WTC11 (cell line): ENCODE measurements around the gene SEMA5B. TPM values are rescaled to one million over a fixed set of nuclear protein-coding genes. Genes with fewer than 3 reads are reported as not detected.

Experiments used
- ATAC-seq: fragments of 200-7000 bp; cut with Tn5 transposase; 2 replicates; pipeline ENCODE4 v1.10.0; 2021; ENCODE audit warnings: mild to moderate bottlenecking, moderate library complexity
- CTCF ChIA-PET: fragments of 300-600 bp; sonication (Branson Sonifier 250); formaldehyde crosslinking; loops from one replicate; lab custom pipeline; 2021; ENCODE audit warnings: antibody characterized with exemption; lab: Charles Lee
- POLR2A ChIA-PET: fragments of 350-600 bp; sonication (Branson Sonifier 250); formaldehyde crosslinking; loops from one replicate; lab custom pipeline; 2021; ENCODE audit warnings: antibody characterized with exemption; lab: Charles Lee
- DNase-seq: peaks from one replicate; pipeline ENCODE4 v3.0.0; 2021; ENCODE audit warnings: low spot score
- H3K27ac Mint-ChIP-seq: 2 replicates; pipeline ENCODE4 v1.8.0; 2021; ENCODE audit warnings: mixed read lengths
- H3K27me3 Mint-ChIP-seq: 2 replicates; pipeline ENCODE4 v1.8.0; 2021; ENCODE audit warnings: low read depth, mild to moderate bottlenecking, moderate library complexity, mixed read lengths
- H3K36me3 Mint-ChIP-seq: 2 replicates; pipeline ENCODE4 v1.8.0; 2021; ENCODE audit warnings: mixed read lengths
- H3K4me1 Mint-ChIP-seq: 2 replicates; pipeline ENCODE4 v1.8.0; 2022; ENCODE audit warnings: mixed read lengths
- H3K4me3 Mint-ChIP-seq: 2 replicates; pipeline ENCODE4 v1.8.0; 2021; ENCODE audit warnings: mild to moderate bottlenecking, moderate library complexity, mixed read lengths
- H3K9me3 Mint-ChIP-seq: 2 replicates; pipeline ENCODE4 v1.8.0; 2021; ENCODE audit warnings: mixed read lengths
- AFF4 ChIP-seq: sonication (generic); formaldehyde crosslinking; IDR thresholded peaks from 2 replicates; pipeline ENCODE4 v1.8.1; 2023; ENCODE audit warnings: mild to moderate bottlenecking, missing genetic modification reagents, borderline replicate concordance
- ATF6 ChIP-seq: sonication (generic); formaldehyde crosslinking; IDR thresholded peaks from 2 replicates; pipeline ENCODE4 v1.8.1; 2023; ENCODE audit warnings: mild to moderate bottlenecking, missing genetic modification reagents
- CBFB ChIP-seq: sonication (generic); formaldehyde crosslinking; IDR thresholded peaks from 2 replicates; pipeline ENCODE4 v1.8.1; 2022; ENCODE audit warnings: mild to moderate bottlenecking, low read depth, missing genetic modification reagents
- CTCF ChIP-seq: fragments of 200-600 bp; IDR thresholded peaks from 2 replicates; pipeline ENCODE4 v1.8.0; 2022; ENCODE audit warnings: antibody characterized with exemption
- ESRRA ChIP-seq: sonication (generic); formaldehyde crosslinking; IDR thresholded peaks from 2 replicates; pipeline ENCODE4 v1.8.1; 2022; ENCODE audit warnings: mild to moderate bottlenecking, missing genetic modification reagents, borderline replicate concordance
- ETV6 ChIP-seq: sonication (generic); formaldehyde crosslinking; IDR thresholded peaks from 2 replicates; pipeline ENCODE4 v1.8.1; 2022; ENCODE audit warnings: mild to moderate bottlenecking, missing genetic modification reagents
- IRF2 ChIP-seq: sonication (generic); formaldehyde crosslinking; IDR thresholded peaks from 2 replicates; pipeline ENCODE4 v1.8.0; 2022; ENCODE audit warnings: low read depth, missing genetic modification reagents, borderline replicate concordance
- JAZF1 ChIP-seq: fragments of 250-450 bp; sonication (Bioruptor Pico); IDR thresholded peaks from 2 replicates; pipeline ENCODE4 v1.9.0; 2021; ENCODE audit warnings: moderate library complexity, mild to moderate bottlenecking, inconsistent platforms
- NFE2L1 ChIP-seq: sonication (generic); formaldehyde crosslinking; IDR thresholded peaks from 2 replicates; pipeline ENCODE4 v1.8.1; 2023; ENCODE audit warnings: missing genetic modification reagents
- PRRX2 ChIP-seq: fragments of 250-450 bp; sonication (Bioruptor Pico); IDR thresholded peaks from 2 replicates; pipeline ENCODE4 v1.8.0; 2021; ENCODE audit warnings: mild to moderate bottlenecking
- RELA ChIP-seq: sonication (generic); formaldehyde crosslinking; IDR thresholded peaks from 2 replicates; pipeline ENCODE4 v1.8.1; 2022; ENCODE audit warnings: missing genetic modification reagents, mild to moderate bottlenecking, borderline replicate concordance
- SMAD3 ChIP-seq: sonication (generic); formaldehyde crosslinking; IDR thresholded peaks from 2 replicates; pipeline ENCODE4 v1.8.0; 2022; ENCODE audit warnings: missing genetic modification reagents, mild to moderate bottlenecking, borderline replicate concordance
- SP1 ChIP-seq: sonication (generic); formaldehyde crosslinking; conservative IDR thresholded peaks from 2 replicates; pipeline ENCODE4 v1.8.1; 2022; ENCODE audit warnings: missing genetic modification reagents
- STAT6 ChIP-seq: sonication (generic); formaldehyde crosslinking; conservative IDR thresholded peaks from 2 replicates; pipeline ENCODE4 v1.8.1; 2023; ENCODE audit warnings: mild to moderate bottlenecking, low read depth, missing genetic modification reagents, moderate library complexity
- ZBTB43 ChIP-seq: sonication (generic); formaldehyde crosslinking; IDR thresholded peaks from 2 replicates; pipeline ENCODE4 v1.8.1; 2023; ENCODE audit warnings: mild to moderate bottlenecking, missing genetic modification reagents
- ZNF512 ChIP-seq: sonication (generic); formaldehyde crosslinking; IDR thresholded peaks from 2 replicates; pipeline ENCODE4 v1.8.1; 2022; ENCODE audit warnings: missing genetic modification reagents, borderline replicate concordance
- total RNA-seq: library from RNA; stranded (reverse); gene quantifications from 3 replicates; pipeline ENCODE4 v1.2.3, GENCODE V29; 2021
- TF ChIP-seq, protein P1 (sequence below): fragments of 250-450 bp; sonication (Bioruptor Pico); IDR thresholded peaks from 2 replicates; pipeline ENCODE4 v2.1.2; 2022; ENCODE audit warnings: mild to moderate bottlenecking, moderate library complexity
- TF ChIP-seq, protein P2 (sequence below): sonication (generic); formaldehyde crosslinking; IDR thresholded peaks from 2 replicates; pipeline ENCODE4 v1.8.0; 2022; ENCODE audit warnings: mild to moderate bottlenecking, missing genetic modification reagents

Gene SEMA5B
- total RNA-seq, 1 experiment from 2014 or later, result 20.7 TPM

DNA sequence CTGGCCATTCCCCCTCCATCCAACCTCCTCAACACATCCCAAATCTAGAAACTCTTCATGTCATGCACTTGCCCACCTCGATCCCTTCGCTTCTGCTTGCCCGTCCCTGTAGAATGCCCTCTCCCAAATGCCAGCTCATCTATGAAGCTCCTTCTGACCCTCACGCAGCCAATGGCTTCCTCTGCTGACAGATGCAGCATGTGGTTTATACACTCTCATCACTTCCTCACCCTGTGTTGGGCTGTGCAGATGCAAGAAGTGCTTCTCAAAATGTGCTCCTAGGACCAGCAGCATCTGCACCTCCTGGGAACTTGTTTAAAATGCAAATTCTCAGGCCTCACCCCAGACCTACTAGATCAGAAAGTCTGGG, 51.7 kb downstream of the SEMA5B start (continued):
- TF ChIP-seq ZNF512 (no peak), CBFB (CRISPR knock-in tag) (no peak), SP1 (no peak), PRRX2 (no peak)

DNA sequence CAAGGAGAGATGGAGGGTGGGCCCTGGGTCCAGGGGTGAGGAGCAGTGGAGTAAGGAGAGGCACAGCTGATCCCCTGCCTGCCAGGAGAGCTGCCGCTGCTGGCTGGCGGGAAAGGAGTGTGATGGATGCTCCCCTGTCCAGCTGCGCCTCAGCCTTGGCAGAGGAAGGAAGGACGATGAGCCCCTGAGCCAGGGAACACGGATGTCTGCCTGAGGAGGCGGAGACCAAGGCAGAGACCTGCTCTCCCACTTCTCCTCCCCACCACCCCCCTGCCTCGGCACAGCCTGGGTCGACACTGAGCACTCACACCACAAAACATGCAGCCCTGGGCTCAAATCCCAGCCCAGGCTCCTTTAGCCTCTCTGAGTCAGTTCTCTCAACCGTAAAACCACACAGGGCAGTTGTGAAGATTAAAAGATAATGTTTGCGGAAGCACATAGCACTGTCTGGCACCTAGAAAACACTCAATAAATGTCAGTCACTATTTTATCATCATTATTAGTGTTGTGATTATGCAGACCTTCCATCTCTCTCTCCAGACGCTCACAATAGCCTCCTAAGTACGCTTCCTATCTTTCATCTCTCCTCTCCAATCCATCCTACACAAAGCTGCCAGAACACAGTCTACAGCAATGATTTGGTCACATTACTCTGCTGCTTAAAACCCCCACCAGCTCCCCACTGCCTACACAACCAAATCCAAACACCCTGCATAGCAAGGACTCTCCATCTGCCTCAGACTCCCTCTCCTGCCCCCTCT, 52.2 kb downstream of the SEMA5B start:
- peak; percentile 30 for DNase-seq
- ChIA-PET POLR2A (interaction anchor here (1.3 kb wide), 1 partner anchor 11 kb away, joined by 3 read pairs; no protein-coding TSS in a partner anchor), CTCF (interaction anchor here (1.2 to 1.9 kb wide), 4 partner anchors 10 to 53 kb away, joined by 3 to 8 read pairs (median 3); no protein-coding TSS in a partner anchor)
- peaks cover 61% of the 10 kb centered on the region for H3K4me1 Mint-ChIP-seq
- H3K4me3 Mint-ChIP-seq, result peak overlapping the region; percentile 31
- H3K27ac Mint-ChIP-seq, result no peak overlapping the region; the same call in 1 of the 2 replicates
- no peaks in the 10 kb centered on the region; the same call in 1 of the 2 replicates for H3K27me3 Mint-ChIP-seq
- H3K36me3 Mint-ChIP-seq, result no peaks in the 10 kb centered on the region
- TF ChIP-seq STAT6 (CRISPR knock-in tag) (no peak), ATF6 (no peak), IRF2 (CRISPR knock-in tag) (no peak), AFF4 (CRISPR knock-in tag) (no peak), SMAD3 (CRISPR knock-in tag) (no peak), JAZF1 (CRISPR knock-in tag) (no peak), ESRRA (no peak), ZBTB43 (CRISPR knock-in tag) (no peak), RELA (CRISPR knock-in tag) (no peak), ETV6 (no peak), CTCF (no peak), NFE2L1 (CRISPR knock-in tag) (no peak)
- TF ChIP-seq, protein P1, sequence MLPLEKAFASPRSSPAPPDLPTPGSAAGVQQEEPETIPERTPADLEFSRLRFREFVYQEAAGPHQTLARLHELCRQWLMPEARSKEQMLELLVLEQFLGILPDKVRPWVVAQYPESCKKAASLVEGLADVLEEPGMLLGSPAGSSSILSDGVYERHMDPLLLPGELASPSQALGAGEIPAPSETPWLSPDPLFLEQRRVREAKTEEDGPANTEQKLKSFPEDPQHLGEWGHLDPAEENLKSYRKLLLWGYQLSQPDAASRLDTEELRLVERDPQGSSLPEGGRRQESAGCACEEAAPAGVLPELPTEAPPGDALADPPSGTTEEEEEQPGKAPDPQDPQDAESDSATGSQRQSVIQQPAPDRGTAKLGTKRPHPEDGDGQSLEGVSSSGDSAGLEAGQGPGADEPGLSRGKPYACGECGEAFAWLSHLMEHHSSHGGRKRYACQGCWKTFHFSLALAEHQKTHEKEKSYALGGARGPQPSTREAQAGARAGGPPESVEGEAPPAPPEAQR, result no peak
- TF ChIP-seq, protein P2, sequence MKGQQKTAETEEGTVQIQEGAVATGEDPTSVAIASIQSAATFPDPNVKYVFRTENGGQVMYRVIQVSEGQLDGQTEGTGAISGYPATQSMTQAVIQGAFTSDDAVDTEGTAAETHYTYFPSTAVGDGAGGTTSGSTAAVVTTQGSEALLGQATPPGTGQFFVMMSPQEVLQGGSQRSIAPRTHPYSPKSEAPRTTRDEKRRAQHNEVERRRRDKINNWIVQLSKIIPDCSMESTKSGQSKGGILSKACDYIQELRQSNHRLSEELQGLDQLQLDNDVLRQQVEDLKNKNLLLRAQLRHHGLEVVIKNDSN (CRISPR knock-in tag), result no peak
- H3K9me3 Mint-ChIP-seq, result no peaks in the 10 kb centered on the region
- peak; percentile 67 for ATAC-seq
